GM13976 (cell line): ENCODE results near the gene GPC3.

Source experiments
- DNase-seq: peaks from one replicate; pipeline ENCODE4 v3.0.0; 2012; ENCODE audit warnings: low spot score
- CTCF ChIP-seq: IDR thresholded peaks from 2 replicates; pipeline ENCODE4 v1.5.1; 2012; ENCODE audit warnings: borderline replicate concordance, mild to moderate bottlenecking; ENCODE audit not compliant: insufficient read depth; ENCODE audit errors: extremely low read depth, missing control alignments, control extremely low read depth
- in situ Hi-C: fragments of 300-500 bp; cut with MboI; formaldehyde crosslinking; loops from one replicate; pipeline ENCODE4 v1.12.0; 2022; ENCODE audit warnings: low sequenced_read_pairs, mixed read lengths, inconsistent platforms; ENCODE audit not compliant: unreplicated experiment

Gene GPC3

GRCh38 chrX:133793626-133794025, 191.8 kb downstream of the GPC3 start:
- no peak for DNase-seq
- in situ Hi-C loops: no loop called here
- no peak for TF ChIP-seq CTCF

GRCh38 chrX:133792198-133792953, 193.0 kb downstream of the GPC3 start:
- in situ Hi-C loops: no loop called here
- DNase-seq: peak; percentile 55
- TF ChIP-seq CTCF: peak; percentile 95

GRCh38 chrX:133789829-133790228, 195.6 kb downstream of the GPC3 start:
- no peak for TF ChIP-seq CTCF
- in situ Hi-C loops: loop anchor here (10.0 kb wide), 1 partner anchor 355 kb away; no protein-coding TSS in a partner anchor
- no peak for DNase-seq

- in situ Hi-C loops: loop anchor here (10.0 kb wide), 1 partner anchor 358 kb away; no protein-coding TSS in a partner anchor
- DNase-seq: no peak
- no peak for TF ChIP-seq CTCF
Observed at GRCh38 chrX:133786382-133786781, 199.0 kb downstream of the GPC3 start.

- in situ Hi-C loops: loop anchor here (10.0 kb wide), 1 partner anchor 362 kb away; no protein-coding TSS in a partner anchor
- no peak for TF ChIP-seq CTCF
- DNase-seq: peak; percentile 14
Observed at GRCh38 chrX:133783274-133783673, 202.1 kb downstream of the GPC3 start.

GRCh38 chrX:133781174-133781573, 204.2 kb downstream of the GPC3 start:
- no peak for TF ChIP-seq CTCF
- DNase-seq: no peak
- in situ Hi-C loops: loop anchor here (10.0 kb wide), 1 partner anchor 364 kb away; no protein-coding TSS in a partner anchor
